Panc1 (cell line): ENCODE results near the gene MAGI2. TPM values are rescaled to one million over a fixed set of nuclear protein-coding genes. Genes with fewer than 3 reads are reported as not detected.
"Not testable (repeated sequence)": the region's sequence is repeated elsewhere in the genome, so short reads cannot be mapped to it uniquely, and the experiment has no call there.

Experiments
- ATAC-seq: fragments of 200-7000 bp; cut with Tn5 transposase; 2 replicates; pipeline ENCODE4 v1.9.1; 2020; ENCODE audit warnings: mild to moderate bottlenecking, moderate library complexity
- BruUV-seq: library from RNA; stranded (reverse); fragments of 400-500 nt; replicated peaks from 2 replicates; lab custom pipeline; 2021; lab: Mats Ljungman, UMichigan
- CTCF ChIA-PET: fragments of 300-600 bp; sonication (Branson Sonifier 250); formaldehyde crosslinking; loops from one replicate; lab custom pipeline; 2022; ENCODE audit warnings: antibody characterized with exemption; lab: Charles Lee
- POLR2A ChIA-PET: fragments of 300-600 bp; sonication (Branson Sonifier 250); formaldehyde crosslinking; loops from one replicate; lab custom pipeline; 2022; ENCODE audit warnings: antibody characterized with exemption; lab: Charles Lee
- DNase-seq: peaks from one replicate; pipeline ENCODE4 v3.0.0-alpha.2; 2010; ENCODE audit warnings: low read depth, low spot score
- H3K27ac ChIP-seq: 2 replicates; pipeline ENCODE4 v1.5.1; 2011; ENCODE audit warnings: mild to moderate bottlenecking, low read length, inconsistent platforms
- H3K27me3 ChIP-seq: fragments of 200-500 bp; sonication (Bioruptor generic); 2 replicates; pipeline ENCODE4 v1.6.0; 2014; ENCODE audit warnings: low read length, inconsistent platforms; ENCODE audit not compliant: control insufficient read depth, insufficient read depth
- H3K36me3 ChIP-seq: fragments of 200-500 bp; sonication (Bioruptor generic); 2 replicates; pipeline ENCODE4 v1.5.1; 2014; ENCODE audit warnings: inconsistent platforms, mild to moderate bottlenecking, low read length, moderate library complexity; ENCODE audit not compliant: control insufficient read depth, insufficient read depth
- H3K4me1 ChIP-seq: 2 replicates; pipeline ENCODE4 v1.5.1; 2011; ENCODE audit warnings: inconsistent platforms, mild to moderate bottlenecking, low read length, moderate library complexity; ENCODE audit not compliant: control insufficient read depth, insufficient read depth
- H3K4me3 ChIP-seq, 2 experiments: 2 replicates each; pipeline ENCODE4 v1.5.1; 2011 to 2012; ENCODE audit warnings: low read depth in 2 of 2, low read length in 2 of 2, mild to moderate bottlenecking in 2 of 2, inconsistent platforms in 1 of 2, moderate library complexity in 1 of 2
- H3K9me3 ChIP-seq: fragments of 200-500 bp; sonication (Bioruptor generic); 2 replicates; pipeline ENCODE4 v1.5.1; 2014; ENCODE audit warnings: low read depth, mild to moderate bottlenecking, inconsistent platforms, low read length, moderate library complexity; ENCODE audit not compliant: control insufficient read depth, insufficient read depth
- POLR2AphosphoS5 ChIP-seq: IDR thresholded peaks from 2 replicates; pipeline ENCODE4 v1.6.1; 2012; ENCODE audit warnings: mild to moderate bottlenecking, low read depth, low read length, moderate library complexity
- REST ChIP-seq, 2 experiments: IDR thresholded peaks; 2 replicates each; pipeline ENCODE4 v1.6.1; 2011 to 2012; ENCODE audit warnings: low read depth in 2 of 2, control low read depth in 1 of 2, low read length in 1 of 2, mild to moderate bottlenecking in 1 of 2, moderate library complexity in 1 of 2; ENCODE audit not compliant: insufficient read depth in 1 of 2
- SIN3A ChIP-seq: IDR thresholded peaks from 2 replicates; pipeline ENCODE4 v1.6.1; 2012; ENCODE audit warnings: low read depth, mild to moderate bottlenecking, low read length, moderate library complexity, borderline replicate concordance; ENCODE audit not compliant: insufficient read depth
- TCF7L2 ChIP-seq: IDR thresholded peaks from 2 replicates; pipeline ENCODE4 v1.6.1; 2011; ENCODE audit warnings: mild to moderate bottlenecking, low read depth, low read length, inconsistent platforms
- in situ Hi-C: cut with HindIII; loops from 2 replicates; pipeline ENCODE4 v1.10.0; 2016; ENCODE audit warnings: low sequenced_read_pairs, low pct_unique_long_range_greater_than_20kb
- intact Hi-C: fragments of 100-400 bp; cut with micrococcal nuclease; formaldehyde crosslinking; loops from one replicate; pipeline ENCODE4 v1.10.0; 2022; ENCODE audit not compliant: unreplicated experiment
- total RNA-seq: library from RNA; stranded (reverse); gene quantifications from one replicate; pipeline ENCODE4 v1.2.1, GENCODE V29; 2021; ENCODE audit not compliant: unreplicated experiment

The MAGI2 gene
- total RNA-seq, 1 experiment from 2014 or later = 5.4 TPM

GRCh38 chr7:78326189-78326588 lies 1127.3 kb downstream of the MAGI2 start:
- Histone ChIP-seq H3K27ac (no peak overlapping the region), H3K27me3 (no peaks in the 10 kb centered on the region; the same call in 1 of the 2 replicates), H3K4me1 (no peaks in the 10 kb centered on the region), H3K9me3 (no peaks in the 10 kb centered on the region), H3K36me3 (no peaks in the 10 kb centered on the region), H3K4me3 (no peak overlapping the region)
- intact Hi-C loops = no loop called here
- in situ Hi-C loops = no loop called here
- no peak for DNase-seq
- CTCF ChIA-PET = no interaction called here
- POLR2A ChIA-PET = no interaction called here
- ATAC-seq = no peak
- BruUV-seq = no TSS peak
- TF ChIP-seq SIN3A (no peak), TCF7L2 (no peak), REST (IDR thresholded peaks at IDR 0.05; ENCODE audit: insufficient read depth in 1 of 2, low read depth in 2 of 2, low read length in 1 of 2) (no peak), POLR2AphosphoS5 (no peak)

- no peaks in the 10 kb centered on the region for H3K4me1 ChIP-seq
- intact Hi-C loops (no loop called here), in situ Hi-C loops (no loop called here)
- no peak for TF ChIP-seq POLR2AphosphoS5
- TF ChIP-seq REST (IDR thresholded peaks at IDR 0.05; ENCODE audit: insufficient read depth in 1 of 2, low read depth in 2 of 2, low read length in 1 of 2) = no peak
- TF ChIP-seq TCF7L2 = no peak
- TF ChIP-seq SIN3A = no peak
- H3K36me3 ChIP-seq = no peaks in the 10 kb centered on the region
- CTCF ChIA-PET = no interaction called here
- no peak overlapping the region for H3K27ac ChIP-seq
- ATAC-seq (no peak), DNase-seq (no peak)
- no peaks in the 10 kb centered on the region; the same call in 1 of the 2 replicates for H3K27me3 ChIP-seq
- no TSS peak for BruUV-seq
- H3K4me3 ChIP-seq = no peak overlapping the region
- POLR2A ChIA-PET = no interaction called here
- H3K9me3 ChIP-seq = no peaks in the 10 kb centered on the region
Measured at GRCh38 chr7:78323118-78323517, 1130.3 kb downstream of the MAGI2 start.

- POLR2A ChIA-PET, BruUV-seq, H3K4me1 ChIP-seq, H3K4me3 ChIP-seq, ATAC-seq, intact Hi-C loops, in situ Hi-C loops, H3K27ac ChIP-seq, H3K9me3 ChIP-seq, DNase-seq, CTCF ChIA-PET, H3K27me3 ChIP-seq, H3K36me3 ChIP-seq: not testable (repeated sequence)
Measured at GRCh38 chr7:78322231-78322630, 1131.2 kb downstream of the MAGI2 start.
